ENCODE measurements around the gene NXPE3. TPM values are rescaled to one million over a fixed set of nuclear protein-coding genes. Genes with fewer than 3 reads are reported as not detected.

NXPE3 gene
- total and polyA plus RNA-seq, 8 donors = 10.0 to 17.0 (median 12.8) TPM

DNA sequence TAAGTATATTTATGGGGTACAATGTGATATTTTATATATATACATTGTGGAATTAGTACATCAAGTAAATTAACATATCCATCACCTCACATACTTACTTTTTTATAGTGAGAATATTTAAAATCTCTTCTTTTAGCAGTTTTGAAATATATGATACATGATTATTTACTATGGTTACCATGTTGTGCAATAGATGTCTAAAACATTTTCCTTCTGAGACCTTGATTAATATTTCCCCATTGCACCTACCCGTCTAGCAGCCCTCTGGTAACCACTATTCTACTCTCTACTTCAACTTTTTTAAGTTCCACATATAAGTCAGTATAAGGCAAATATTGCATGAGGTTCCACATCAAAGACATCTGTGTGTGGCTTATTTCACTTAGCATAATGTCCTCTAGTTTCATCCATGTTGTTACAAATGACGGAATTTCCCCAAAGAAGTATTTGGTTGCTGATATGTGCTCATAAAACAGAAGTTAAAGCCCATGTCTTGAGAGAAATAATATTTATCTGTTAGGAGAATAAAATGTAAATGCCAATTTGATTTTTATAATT, 40.7 kb downstream of the NXPE3 start:
- Histone ChIP-seq H3K27ac (peak overlapping the region in 1 of 2 donors; percentile 4), H3K4me3 (no peak overlapping the region), H3K36me3 (peaks cover 3 to 20% of the 10 kb centered on the region in 2 donors), H3K4me1 (peaks cover 0 to 21% of the 10 kb centered on the region in 2 donors), H3K27me3 (no peaks in the 10 kb centered on the region), H3K9me3 (no peaks in the 10 kb centered on the region)
- DNase-seq (no peak), ATAC-seq (no peak)
- intact Hi-C loops (cut with DNase I) = loop anchor here in 1 of 2 donors (10.0 kb wide), 1 partner anchor 405 kb away; no protein-coding TSS in a partner anchor
- TF ChIP-seq, protein P1, sequence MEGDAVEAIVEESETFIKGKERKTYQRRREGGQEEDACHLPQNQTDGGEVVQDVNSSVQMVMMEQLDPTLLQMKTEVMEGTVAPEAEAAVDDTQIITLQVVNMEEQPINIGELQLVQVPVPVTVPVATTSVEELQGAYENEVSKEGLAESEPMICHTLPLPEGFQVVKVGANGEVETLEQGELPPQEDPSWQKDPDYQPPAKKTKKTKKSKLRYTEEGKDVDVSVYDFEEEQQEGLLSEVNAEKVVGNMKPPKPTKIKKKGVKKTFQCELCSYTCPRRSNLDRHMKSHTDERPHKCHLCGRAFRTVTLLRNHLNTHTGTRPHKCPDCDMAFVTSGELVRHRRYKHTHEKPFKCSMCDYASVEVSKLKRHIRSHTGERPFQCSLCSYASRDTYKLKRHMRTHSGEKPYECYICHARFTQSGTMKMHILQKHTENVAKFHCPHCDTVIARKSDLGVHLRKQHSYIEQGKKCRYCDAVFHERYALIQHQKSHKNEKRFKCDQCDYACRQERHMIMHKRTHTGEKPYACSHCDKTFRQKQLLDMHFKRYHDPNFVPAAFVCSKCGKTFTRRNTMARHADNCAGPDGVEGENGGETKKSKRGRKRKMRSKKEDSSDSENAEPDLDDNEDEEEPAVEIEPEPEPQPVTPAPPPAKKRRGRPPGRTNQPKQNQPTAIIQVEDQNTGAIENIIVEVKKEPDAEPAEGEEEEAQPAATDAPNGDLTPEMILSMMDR (IDR thresholded peaks at IDR 0.05) = no peak

DNA sequence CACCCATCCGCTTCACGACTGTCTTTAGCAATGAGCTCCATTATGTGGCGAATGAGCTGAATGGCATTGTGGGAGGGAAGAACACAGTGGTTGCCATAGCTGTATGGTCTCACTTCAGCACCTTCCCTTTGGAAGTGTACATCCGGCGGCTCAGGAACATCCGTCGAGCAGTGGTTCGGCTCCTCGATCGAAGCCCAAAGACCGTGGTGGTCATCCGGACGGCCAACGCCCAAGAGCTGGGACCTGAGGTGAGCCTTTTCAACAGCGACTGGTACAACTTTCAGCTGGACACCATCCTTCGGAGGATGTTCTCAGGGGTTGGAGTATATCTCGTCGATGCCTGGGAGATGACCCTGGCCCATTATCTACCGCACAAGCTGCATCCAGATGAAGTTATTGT, 42.5 kb downstream of the NXPE3 start:
- Histone ChIP-seq H3K27ac (no peak overlapping the region), H3K27me3 (no peaks in the 10 kb centered on the region), H3K9me3 (no peaks in the 10 kb centered on the region), H3K36me3 (peaks cover 3 to 20% of the 10 kb centered on the region in 2 donors), H3K4me1 (peaks cover 0 to 30% of the 10 kb centered on the region in 2 donors), H3K4me3 (no peak overlapping the region)
- TF ChIP-seq, protein P1 (IDR thresholded peaks at IDR 0.05) = no peak
- intact Hi-C loops (cut with DNase I) = no loop called here
- ATAC-seq (no peak), DNase-seq (peak in 1 of 4 donors; percentile 51)

DNA sequence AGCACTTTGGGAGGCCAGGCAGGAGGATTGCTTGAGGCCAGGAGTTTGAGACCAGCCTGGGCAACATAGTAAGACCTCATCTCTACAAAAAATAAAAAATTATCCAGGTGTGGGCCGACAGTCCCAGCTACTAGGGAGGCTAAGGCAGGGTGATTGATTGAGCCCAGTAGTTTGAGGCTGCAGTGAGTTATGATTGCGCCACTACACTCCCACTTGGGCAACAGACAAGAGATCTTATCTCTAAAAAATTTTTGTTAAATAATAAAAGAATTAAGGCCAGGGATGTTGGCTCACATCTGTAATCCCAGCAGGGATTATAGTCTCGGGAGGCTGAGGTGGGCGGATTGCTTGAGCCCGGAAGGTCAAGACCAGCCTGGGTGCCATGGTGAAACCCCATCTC, 44.5 kb downstream of the NXPE3 start:
- Histone ChIP-seq H3K9me3 (no peaks in the 10 kb centered on the region), H3K4me3 (no peak overlapping the region), H3K36me3 (peaks cover 3 to 11% of the 10 kb centered on the region in 2 donors), H3K27ac (no peak overlapping the region), H3K4me1 (peaks cover 10 to 41% of the 10 kb centered on the region in 2 donors), H3K27me3 (no peaks in the 10 kb centered on the region)
- intact Hi-C loops (cut with DNase I) = no loop called here
- TF ChIP-seq, protein P1 (IDR thresholded peaks at IDR 0.05) = no peak
- ATAC-seq (no peak), DNase-seq (no peak)

DNA sequence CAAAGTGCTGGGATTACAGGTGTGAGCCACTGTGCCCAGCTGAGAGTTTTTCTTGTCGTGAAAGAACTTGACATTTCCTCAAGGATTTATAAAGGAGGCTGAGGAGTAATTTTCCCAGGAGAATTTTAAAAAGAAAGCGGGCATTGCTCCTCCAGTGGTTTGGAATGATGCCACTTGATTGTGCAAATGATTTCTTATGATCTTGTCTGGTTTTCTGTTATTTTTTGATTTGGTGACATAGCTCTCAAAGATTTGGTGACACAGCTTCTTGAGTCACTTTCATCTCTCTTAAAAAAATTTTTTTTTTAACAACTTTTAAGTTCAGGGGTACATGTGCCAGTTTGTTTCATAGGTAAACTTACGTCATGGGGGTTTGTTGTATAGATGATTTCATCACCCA, 45.7 kb downstream of the NXPE3 start:
- DNase-seq (no peak), ATAC-seq (no peak)
- no peaks in the 10 kb centered on the region for H3K27me3 ChIP-seq
- TF ChIP-seq, protein P1 (IDR thresholded peaks at IDR 0.05) = no peak
- peaks cover 3 to 11% of the 10 kb centered on the region in 2 donors for H3K36me3 ChIP-seq
- peaks cover 18 to 43% of the 10 kb centered on the region in 2 donors for H3K4me1 ChIP-seq
- no peak overlapping the region for H3K27ac ChIP-seq
- H3K9me3 ChIP-seq = no peaks in the 10 kb centered on the region
- no peak overlapping the region for H3K4me3 ChIP-seq
- intact Hi-C loops (cut with DNase I) = no loop called here

DNA sequence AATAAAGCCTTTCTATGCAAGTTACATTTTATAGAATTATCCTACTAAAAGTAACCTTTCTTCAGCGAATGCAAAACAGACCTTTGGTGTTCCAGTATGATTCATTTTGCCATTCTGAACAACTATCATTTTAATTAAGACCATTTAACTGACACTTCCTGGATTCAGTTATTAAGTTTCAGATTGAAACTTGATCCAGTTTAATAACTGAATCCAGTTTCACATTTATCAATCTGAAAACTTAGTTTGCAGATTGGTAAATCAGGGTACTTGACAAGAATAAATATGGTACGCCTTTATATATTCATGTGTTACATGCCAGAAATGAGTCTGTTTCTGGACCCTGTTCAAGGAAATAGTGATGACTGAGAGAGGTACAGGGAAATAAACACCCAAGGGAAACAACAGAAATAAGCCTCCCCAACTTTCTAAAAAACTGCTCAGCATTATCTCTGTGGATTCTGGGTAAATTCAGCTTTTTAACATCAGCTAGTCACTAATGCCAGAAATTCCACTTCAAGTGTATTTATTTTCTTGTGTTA, 47.0 kb downstream of the NXPE3 start:
- H3K27me3 ChIP-seq = no peaks in the 10 kb centered on the region
- no peaks in the 10 kb centered on the region for H3K9me3 ChIP-seq
- TF ChIP-seq, protein P1 (IDR thresholded peaks at IDR 0.05) = no peak
- H3K36me3 ChIP-seq = peaks cover 3 to 11% of the 10 kb centered on the region in 2 donors
- DNase-seq (no peak), ATAC-seq (no peak)
- H3K4me1 ChIP-seq = peaks cover 18 to 49% of the 10 kb centered on the region in 2 donors
- H3K4me3 ChIP-seq = no peak overlapping the region
- intact Hi-C loops (cut with DNase I) = no loop called here
- peak overlapping the region; percentile 90 to 94 for H3K27ac ChIP-seq
